BE2C (cell line): ENCODE measurements around the gene SORBS2.

Source experiments
- DNase-seq: peaks from one replicate; pipeline ENCODE4 v3.0.0-alpha.2; 2020
- H3K27me3 ChIP-seq: fragments of 250-450 bp; sonication (Bioruptor Pico); 2 replicates; pipeline ENCODE4 v1.5.1; 2020; ENCODE audit warnings: mild to moderate bottlenecking
- H3K36me3 ChIP-seq: fragments of 250-450 bp; sonication (Bioruptor Pico); 2 replicates; pipeline ENCODE4 v1.5.1; 2020; ENCODE audit warnings: mild to moderate bottlenecking
- H3K4me1 ChIP-seq: fragments of 250-450 bp; sonication (Bioruptor Pico); 2 replicates; pipeline ENCODE4 v1.5.1; 2020
- H3K4me3 ChIP-seq: 2 replicates; pipeline ENCODE4 v1.5.1; 2011; ENCODE audit warnings: low read depth, low read length
- H3K9me3 ChIP-seq: fragments of 250-450 bp; sonication (Bioruptor Pico); 2 replicates; pipeline ENCODE4 v1.5.1; 2020
- CTCF ChIP-seq: IDR thresholded peaks from 2 replicates; pipeline ENCODE4 v1.5.1; 2012; ENCODE audit warnings: mild to moderate bottlenecking, low read depth, low read length

SORBS2 gene

GRCh38 chr4:185821029-185821419 is 9.0 kb upstream of the SORBS2 start:
- no peak for DNase-seq
- Histone ChIP-seq H3K4me1 (no peaks in the 10 kb centered on the region), H3K9me3 (no peaks in the 10 kb centered on the region), H3K27me3 (no peaks in the 10 kb centered on the region), H3K36me3 (no peaks in the 10 kb centered on the region), H3K4me3 (no peak overlapping the region)
- TF ChIP-seq CTCF: no peak

GRCh38 chr4:185820146-185821028 is 8.4 kb upstream of the SORBS2 start:
- no peaks in the 10 kb centered on the region for H3K9me3 ChIP-seq
- H3K27me3 ChIP-seq: no peaks in the 10 kb centered on the region
- TF ChIP-seq CTCF: no peak
- DNase-seq: no peak
- no peaks in the 10 kb centered on the region for H3K4me1 ChIP-seq
- H3K4me3 ChIP-seq: no peak overlapping the region
- H3K36me3 ChIP-seq: no peaks in the 10 kb centered on the region

GRCh38 chr4:185819144-185819543 is 7.2 kb upstream of the SORBS2 start:
- Histone ChIP-seq H3K4me1 (no peaks in the 10 kb centered on the region), H3K27me3 (no peaks in the 10 kb centered on the region), H3K36me3 (no peaks in the 10 kb centered on the region), H3K9me3 (no peaks in the 10 kb centered on the region), H3K4me3 (no peak overlapping the region)
- no peak for TF ChIP-seq CTCF
- DNase-seq: no peak

- Histone ChIP-seq H3K4me3 (no peak overlapping the region), H3K4me1 (no peaks in the 10 kb centered on the region), H3K9me3 (no peaks in the 10 kb centered on the region), H3K27me3 (no peaks in the 10 kb centered on the region), H3K36me3 (no peaks in the 10 kb centered on the region)
- no peak for TF ChIP-seq CTCF
- DNase-seq: no peak
Observed at GRCh38 chr4:185817403-185817818, 5.4 kb upstream of the SORBS2 start.

- no peak for TF ChIP-seq CTCF
- H3K4me1 ChIP-seq: peaks cover 4% of the 10 kb centered on the region; the same call in 1 of the 2 replicates
- H3K4me3 ChIP-seq: no peak overlapping the region
- no peaks in the 10 kb centered on the region for H3K36me3 ChIP-seq
- H3K27me3 ChIP-seq: no peaks in the 10 kb centered on the region
- no peaks in the 10 kb centered on the region for H3K9me3 ChIP-seq
- DNase-seq: no peak
Observed at GRCh38 chr4:185813133-185813532, 1.1 kb upstream of the SORBS2 start.
